Naive thymus-derived CD8-positive, alpha-beta T cell (primary cell): ENCODE measurements around the gene SFRP2. TPM values are rescaled to one million over a fixed set of nuclear protein-coding genes. Genes with fewer than 3 reads are reported as not detected.

ENCODE experiments used
- ATAC-seq, 2 donors: fragments of 150-1000 bp; cut with Tn5 transposase in 1 of 2; sonication (Bioruptor Pico), chemical (Tn5 transposase) in 1 of 2; 1 replicate in 1 of 2; 2 replicates in 1 of 2; pipeline ENCODE4 v1.10.0; 2021; ENCODE audit warnings: mild to moderate bottlenecking in 2 of 2, moderate library complexity in 2 of 2
- POLR2A ChIA-PET: fragments of 350-600 bp; sonication (Branson Sonifier 250); formaldehyde crosslinking; loops from one replicate; lab custom pipeline; 2021; ENCODE audit warnings: antibody characterized with exemption; lab: Charles Lee
- DNase-seq, 10 donors: peaks; one replicate each; pipeline versions ENCODE4 v3.0.0 to v3.0.0-alpha.2; 2020 to 2022
- H3K27ac Mint-ChIP-seq, 10 donors: one replicate each; pipeline ENCODE4 v1.8.0; 2020 to 2022; ENCODE audit warnings: mild to moderate bottlenecking in 10 of 10, mixed read lengths in 10 of 10, moderate library complexity in 4 of 10, inconsistent platforms in 1 of 10
- H3K27me3 Mint-ChIP-seq, 5 donors: one replicate each; pipeline ENCODE4 v1.8.0; 2021 to 2022; ENCODE audit warnings: mixed read lengths in 5 of 5
- H3K36me3 Mint-ChIP-seq, 3 donors: one replicate each; pipeline ENCODE4 v1.8.0; 2020 to 2022; ENCODE audit warnings: mixed read lengths in 3 of 3, mild to moderate bottlenecking in 2 of 3, inconsistent platforms in 1 of 3
- H3K4me1 Mint-ChIP-seq, 4 donors: one replicate each; pipeline ENCODE4 v1.8.0; 2021 to 2022; ENCODE audit warnings: mixed read lengths in 4 of 4
- H3K4me3 Mint-ChIP-seq, 10 donors: one replicate each; pipeline ENCODE4 v1.8.0; 2020 to 2022; ENCODE audit warnings: mild to moderate bottlenecking in 10 of 10, mixed read lengths in 10 of 10, moderate library complexity in 6 of 10, inconsistent platforms in 1 of 10
- H3K9me3 Mint-ChIP-seq, 9 donors: one replicate each; pipeline ENCODE4 v1.8.0; 2020 to 2022; ENCODE audit warnings: mixed read lengths in 9 of 9, mild to moderate bottlenecking in 3 of 9, inconsistent platforms in 1 of 9, moderate library complexity in 1 of 9
- polyA plus RNA-seq, 3 donors: library from polyadenylated mRNA; unstranded; fragments of 300-500 nt; fragmentation: Illumina TruSeq; gene quantifications; one replicate each; pipeline ENCODE4 v1.2.3, GENCODE V29; 2021
- total RNA-seq, 8 experiments: library from RNA in 2 of 8; stranded (reverse) in 2 of 8; gene quantifications; one replicate each; pipeline ENCODE4 v1.2.3 and lab custom pipeline; 2021 to 2026

SFRP2 gene
- total and polyA plus RNA-seq, 5 experiments from 2014 or later: not detected

DNA sequence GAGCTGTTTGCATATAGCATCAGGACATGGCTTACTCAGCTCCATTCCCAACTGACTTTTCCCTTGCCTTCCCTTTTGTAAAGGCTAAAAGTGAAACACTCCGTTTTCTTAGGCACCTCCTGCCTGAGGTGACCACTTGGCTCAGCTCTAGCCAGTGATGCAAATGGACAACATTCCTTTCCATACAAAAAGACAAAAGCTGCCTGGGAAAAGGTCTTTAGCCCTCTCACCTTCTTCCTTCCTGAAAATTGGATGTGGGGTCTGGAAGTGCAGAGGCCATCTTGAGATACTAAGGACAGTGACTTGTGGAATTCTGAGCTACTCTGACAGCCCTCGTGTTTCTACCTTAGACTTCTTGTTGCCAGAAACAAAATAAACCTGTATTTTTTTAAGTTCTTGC lies 27.7 kb upstream of the SFRP2 start:
- Mint-ChIP-seq H3K27me3 (peaks cover 0 to 19% (median 4%) of the 10 kb centered on the region in 5 donors), H3K4me1 (peaks cover 0 to under 1% (median under 1%) of the 10 kb centered on the region in 4 donors), H3K9me3 (peaks cover 0 to 17% (median 5%) of the 10 kb centered on the region in 9 donors), H3K27ac (no peak overlapping the region), H3K4me3 (no peak overlapping the region), H3K36me3 (peaks cover 0 to 19% (median 7%) of the 10 kb centered on the region in 3 donors)
- POLR2A ChIA-PET: no interaction called here
- DNase-seq (no peak), ATAC-seq (no peak)

DNA sequence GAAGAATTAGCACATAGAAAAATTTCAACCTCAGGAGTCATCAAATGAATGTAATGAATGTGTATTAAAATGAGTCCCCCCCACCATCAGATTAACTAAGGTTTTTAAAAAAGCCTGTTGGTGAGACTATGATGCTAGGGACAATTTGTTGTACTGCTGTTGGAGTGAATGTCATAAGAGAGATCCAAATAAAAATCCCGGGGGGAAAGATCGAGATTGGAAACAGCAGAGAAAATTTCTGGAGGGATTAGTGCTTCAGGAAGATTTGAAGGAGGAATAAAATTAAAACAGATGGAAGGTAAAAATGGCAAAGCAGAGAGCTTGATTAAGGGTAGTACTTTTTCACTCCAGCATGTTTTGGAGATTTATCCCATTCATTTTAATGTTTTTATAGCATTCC lies 25.9 kb upstream of the SFRP2 start:
- Mint-ChIP-seq H3K4me1 (peaks cover 3 to 11% (median 8%) of the 10 kb centered on the region in 4 donors), H3K27ac (no peak overlapping the region), H3K36me3 (peaks cover 0 to 12% (median 4%) of the 10 kb centered on the region in 3 donors), H3K4me3 (no peak overlapping the region), H3K9me3 (peaks cover 0 to 9% (median 2%) of the 10 kb centered on the region in 9 donors), H3K27me3 (peaks cover 0 to 18% (median 4%) of the 10 kb centered on the region in 5 donors)
- ATAC-seq: no peak
- POLR2A ChIA-PET: no interaction called here
- no peak for DNase-seq

DNA sequence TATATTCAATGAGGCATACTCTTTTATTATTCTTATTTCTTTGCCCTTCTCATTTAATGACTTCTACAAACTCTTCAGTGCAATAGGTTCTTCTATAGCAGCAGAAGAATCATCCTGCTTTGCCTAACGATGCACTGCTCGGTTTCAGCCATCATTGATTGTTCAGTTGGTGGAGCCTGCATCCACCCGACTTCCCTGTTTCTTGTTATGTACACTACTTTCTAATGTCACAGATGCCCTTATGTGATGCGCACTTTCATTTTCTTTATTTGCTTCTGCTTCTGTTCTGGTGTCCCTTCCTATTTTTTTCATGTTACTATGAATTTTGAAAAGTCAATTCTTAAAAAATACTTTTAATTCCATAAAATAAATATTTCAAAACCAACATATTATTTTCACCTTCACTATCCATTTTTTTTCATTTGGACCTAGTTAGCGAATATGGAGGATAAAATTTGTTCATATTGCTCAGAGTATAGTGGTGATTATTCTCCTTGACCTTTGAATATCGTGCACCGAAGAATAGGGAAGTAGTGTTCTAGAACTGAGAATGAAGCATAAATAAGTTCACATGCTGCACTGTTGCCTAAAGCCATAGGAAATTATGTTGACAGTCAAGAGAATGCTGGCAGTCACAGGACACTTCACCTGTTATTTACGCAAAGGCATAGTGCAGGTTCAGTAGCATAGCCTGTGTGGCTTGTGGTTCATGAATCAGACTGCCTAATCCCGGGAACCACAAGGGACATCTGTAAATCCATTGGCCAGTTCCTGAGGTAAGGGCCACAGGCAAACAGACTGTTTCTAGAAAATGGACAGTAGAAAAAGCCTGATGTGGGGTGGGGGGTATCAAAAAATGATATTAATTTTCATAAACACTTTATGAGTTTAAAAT lies 21.3 kb upstream of the SFRP2 start:
- Mint-ChIP-seq H3K4me3 (peak overlapping the region in 2 of 10 donors; percentile 12 to 36), H3K4me1 (peaks cover 10 to 31% (median 26%) of the 10 kb centered on the region in 4 donors), H3K36me3 (peaks cover 0 to 1% (median 0%) of the 10 kb centered on the region in 3 donors), H3K27ac (peak overlapping the region in 2 of 10 donors; percentile 10 to 47), H3K27me3 (peaks cover 0 to 9% (median 0%) of the 10 kb centered on the region in 5 donors), H3K9me3 (peaks cover 0 to 3% (median 0%) of the 10 kb centered on the region in 9 donors)
- ATAC-seq (no peak), DNase-seq (no peak)
- POLR2A ChIA-PET: no interaction called here

GRCh38 chr4:153809307-153809706 lies 20.4 kb upstream of the SFRP2 start:
- POLR2A ChIA-PET: interaction anchor here (0.6 kb wide), 2 partner anchors 45 to 160 kb away, joined by 3 to 4 read pairs; no protein-coding TSS in a partner anchor

DNA sequence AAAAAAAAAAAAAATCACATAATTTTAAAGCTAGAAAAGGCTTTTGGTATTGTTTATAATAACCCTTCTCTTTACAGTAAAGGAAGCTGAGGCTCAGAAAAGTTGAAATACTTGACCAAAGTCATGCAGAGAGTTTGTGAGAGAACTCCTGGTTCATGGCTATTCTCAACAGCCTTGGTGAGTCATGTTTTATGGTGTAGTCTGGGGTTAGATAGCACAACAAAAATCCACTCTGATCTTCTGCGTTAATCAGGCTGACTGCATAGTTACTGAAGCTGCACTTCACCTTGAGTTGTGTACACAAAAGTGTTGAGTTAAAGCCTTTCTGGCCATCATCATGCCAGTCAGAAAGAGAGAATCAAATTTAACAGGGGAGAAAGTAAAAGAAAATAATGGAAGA lies 19.3 kb upstream of the SFRP2 start:
- no peak for ATAC-seq
- no peak for DNase-seq
- Mint-ChIP-seq H3K27ac (peak overlapping the region in 2 of 10 donors; percentile 29 to 73), H3K36me3 (no peaks in the 10 kb centered on the region), H3K4me3 (peak overlapping the region in 1 of 10 donors; percentile 50), H3K9me3 (peaks cover 0 to 3% (median 0%) of the 10 kb centered on the region in 9 donors), H3K27me3 (peaks cover 0 to 8% (median 0%) of the 10 kb centered on the region in 5 donors), H3K4me1 (peaks cover 10 to 31% (median 26%) of the 10 kb centered on the region in 4 donors)
- POLR2A ChIA-PET: no interaction called here

More at GRCh38 chr4:153809307-153809706, 20.4 kb upstream of the SFRP2 start:
- DNase-seq (peak in 5 of 10 donors; percentile 29 to 79 (median 52)), ATAC-seq (peak; percentile 96 to 99)
- Mint-ChIP-seq H3K9me3 (peaks cover 0 to 3% (median 0%) of the 10 kb centered on the region in 9 donors), H3K27me3 (peaks cover 0 to 8% (median 0%) of the 10 kb centered on the region in 5 donors), H3K27ac (peak overlapping the region in 5 of 10 donors; percentile 10 to 87 (median 51)), H3K36me3 (no peaks in the 10 kb centered on the region), H3K4me1 (peaks cover 10 to 31% (median 26%) of the 10 kb centered on the region in 4 donors), H3K4me3 (peak overlapping the region in 7 of 10 donors; percentile 7 to 56 (median 40))

- H3K27ac Mint-ChIP-seq: no peak overlapping the region
- H3K4me3 Mint-ChIP-seq: no peak overlapping the region
- POLR2A ChIA-PET: no interaction called here
- H3K9me3 Mint-ChIP-seq: peaks cover 0 to 3% (median 0%) of the 10 kb centered on the region in 9 donors
- peaks cover 10 to 27% (median 25%) of the 10 kb centered on the region in 4 donors for H3K4me1 Mint-ChIP-seq
- DNase-seq (no peak), ATAC-seq (no peak)
- no peaks in the 10 kb centered on the region for H3K36me3 Mint-ChIP-seq
- peaks cover 0 to 4% (median 0%) of the 10 kb centered on the region in 5 donors for H3K27me3 Mint-ChIP-seq
Measured at GRCh38 chr4:153806073-153806472, 17.2 kb upstream of the SFRP2 start.

DNA sequence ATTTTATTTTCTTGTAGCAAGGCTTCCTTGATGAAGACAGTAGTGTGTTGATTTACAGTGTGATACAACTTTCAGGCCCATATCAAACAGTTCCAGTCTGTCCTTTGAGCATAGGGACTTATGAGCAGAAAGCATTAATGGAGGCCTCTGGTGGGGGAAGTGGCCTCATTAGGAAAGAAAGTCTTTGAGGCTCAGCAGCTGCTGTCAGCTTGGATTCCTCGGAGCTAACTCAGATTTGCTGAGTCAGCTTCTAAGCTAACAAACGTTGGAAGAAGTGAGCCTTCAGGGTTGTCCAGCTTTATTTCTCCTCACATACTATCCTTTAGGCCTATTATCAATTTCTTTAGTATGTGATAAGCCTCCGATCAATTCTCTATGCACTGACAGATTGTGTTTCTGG lies 15.8 kb upstream of the SFRP2 start:
- DNase-seq (no peak), ATAC-seq (no peak)
- no peak overlapping the region for H3K27ac Mint-ChIP-seq
- H3K9me3 Mint-ChIP-seq: peaks cover 0 to 3% (median 0%) of the 10 kb centered on the region in 9 donors
- POLR2A ChIA-PET: no interaction called here
- H3K36me3 Mint-ChIP-seq: no peaks in the 10 kb centered on the region
- peaks cover 8 to 19% (median 17%) of the 10 kb centered on the region in 4 donors for H3K4me1 Mint-ChIP-seq
- H3K4me3 Mint-ChIP-seq: no peak overlapping the region
- H3K27me3 Mint-ChIP-seq: peaks cover 0 to 6% (median 0%) of the 10 kb centered on the region in 5 donors

DNA sequence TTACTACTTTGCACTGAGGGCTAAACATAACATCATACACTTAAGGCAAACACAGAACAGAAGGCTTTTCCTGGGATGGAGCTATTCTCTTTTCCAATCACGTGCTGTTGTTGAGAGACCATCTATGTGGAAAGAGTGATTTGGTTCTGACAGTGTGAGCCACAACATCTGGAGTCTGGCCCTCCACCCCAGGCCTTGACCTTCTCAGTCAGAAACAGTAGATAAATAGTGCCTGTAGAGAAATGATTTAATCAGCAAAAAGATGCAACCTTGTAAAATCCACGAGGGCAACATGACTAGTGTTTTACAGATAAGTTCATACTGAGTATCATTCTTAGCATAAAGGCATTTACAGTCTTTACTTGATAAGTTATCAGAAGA lies 10.8 kb upstream of the SFRP2 start:
- no peaks in the 10 kb centered on the region for H3K4me1 Mint-ChIP-seq
- no peaks in the 10 kb centered on the region for H3K9me3 Mint-ChIP-seq
- no peak overlapping the region for H3K27ac Mint-ChIP-seq
- POLR2A ChIA-PET: no interaction called here
- H3K4me3 Mint-ChIP-seq: no peak overlapping the region
- H3K36me3 Mint-ChIP-seq: no peaks in the 10 kb centered on the region
- ATAC-seq (no peak), DNase-seq (no peak)
- peaks cover 12 to 40% (median 34%) of the 10 kb centered on the region in 5 donors for H3K27me3 Mint-ChIP-seq

DNA sequence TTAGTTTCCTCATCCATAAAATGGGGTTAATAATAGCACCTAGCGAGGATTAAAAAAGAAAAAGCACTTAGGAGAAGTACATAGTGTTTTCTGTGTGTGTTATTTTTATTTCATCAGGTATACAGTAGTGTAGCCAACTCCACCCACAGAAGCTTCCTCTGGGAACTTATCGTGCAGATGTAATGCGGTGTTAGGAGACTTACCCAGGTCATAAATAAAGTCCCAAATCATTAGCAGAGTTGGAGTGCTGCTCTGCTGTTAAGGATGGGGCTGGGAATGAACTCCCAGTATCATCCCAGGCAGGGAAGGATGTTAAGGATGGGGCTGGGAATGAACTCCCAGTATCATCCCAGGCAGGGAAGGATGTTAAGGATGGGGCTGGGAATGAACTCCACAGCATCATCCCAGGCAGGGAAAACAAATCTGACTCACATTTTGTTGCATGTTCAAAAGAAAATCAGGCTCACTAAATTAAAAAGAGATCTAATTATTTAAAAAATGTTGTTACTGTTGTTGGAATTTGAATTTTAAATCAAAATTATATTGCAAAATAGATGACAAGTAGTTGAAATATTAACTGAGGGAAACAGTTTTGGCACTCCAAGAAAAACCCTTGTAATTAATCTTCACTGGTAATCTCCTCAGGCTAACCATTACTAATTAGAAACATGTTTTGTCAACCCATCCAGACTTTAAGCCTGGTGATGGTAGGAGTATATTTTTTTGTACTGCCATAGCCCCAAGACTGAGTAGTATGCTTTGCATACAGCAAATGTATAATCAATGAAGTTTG lies 10.2 kb upstream of the SFRP2 start:
- Mint-ChIP-seq H3K4me1 (no peaks in the 10 kb centered on the region), H3K36me3 (no peaks in the 10 kb centered on the region), H3K27me3 (peaks cover 14 to 45% (median 36%) of the 10 kb centered on the region in 5 donors), H3K4me3 (no peak overlapping the region), H3K27ac (no peak overlapping the region), H3K9me3 (no peaks in the 10 kb centered on the region)
- POLR2A ChIA-PET: interaction anchor here (0.5 kb wide), 1 partner anchor 352 kb away, joined by 3 read pairs; no protein-coding TSS in a partner anchor
- ATAC-seq (no peak), DNase-seq (no peak)

- POLR2A ChIA-PET: no interaction called here
- Mint-ChIP-seq H3K4me1 (peaks cover 0 to 4% (median 1%) of the 10 kb centered on the region in 4 donors), H3K27ac (no peak overlapping the region), H3K4me3 (no peak overlapping the region), H3K27me3 (peaks cover 21 to 52% (median 40%) of the 10 kb centered on the region in 5 donors), H3K36me3 (no peaks in the 10 kb centered on the region), H3K9me3 (no peaks in the 10 kb centered on the region)
- no peak for ATAC-seq
- no peak for DNase-seq
Measured at GRCh38 chr4:153798420-153798819, 9.5 kb upstream of the SFRP2 start.

GRCh38 chr4:153794006-153794405 lies 5.1 kb upstream of the SFRP2 start:
- Mint-ChIP-seq H3K4me1 (peaks cover 12 to 44% (median 38%) of the 10 kb centered on the region in 4 donors), H3K4me3 (peak overlapping the region in 2 of 10 donors; percentile 22 to 41), H3K9me3 (no peaks in the 10 kb centered on the region), H3K27me3 (peaks cover 57 to 94% (median 64%) of the 10 kb centered on the region in 5 donors), H3K36me3 (no peaks in the 10 kb centered on the region), H3K27ac (no peak overlapping the region)
- ATAC-seq (no peak), DNase-seq (no peak)
- POLR2A ChIA-PET: no interaction called here

GRCh38 chr4:153792618-153793247 lies 3.9 kb upstream of the SFRP2 start:
- peaks cover 16 to 56% (median 48%) of the 10 kb centered on the region in 4 donors for H3K4me1 Mint-ChIP-seq
- H3K36me3 Mint-ChIP-seq: no peaks in the 10 kb centered on the region
- H3K4me3 Mint-ChIP-seq: peak overlapping the region; percentile 71 to 91 (median 81)
- H3K27me3 Mint-ChIP-seq: peaks cover 60 to 94% (median 66%) of the 10 kb centered on the region in 5 donors
- ATAC-seq: peak; percentile 11 to 27
- no peak overlapping the region for H3K27ac Mint-ChIP-seq
- POLR2A ChIA-PET: no interaction called here
- DNase-seq: no peak
- H3K9me3 Mint-ChIP-seq: no peaks in the 10 kb centered on the region
